NCI-H146 treated with DMSO at 0.1 percent for 48 hours (cell line): ENCODE data around the gene PRRC2B.
"Not testable (repeated sequence)": the region's sequence is repeated elsewhere in the genome, so short reads cannot be mapped to it uniquely, and the experiment has no call there.

Experiments used
- DNase-seq: peaks from one replicate; lab custom pipeline; 2025; ENCODE audit not compliant: unreplicated experiment; lab: John Stamatoyannopoulos, UW

PRRC2B gene

DNA sequence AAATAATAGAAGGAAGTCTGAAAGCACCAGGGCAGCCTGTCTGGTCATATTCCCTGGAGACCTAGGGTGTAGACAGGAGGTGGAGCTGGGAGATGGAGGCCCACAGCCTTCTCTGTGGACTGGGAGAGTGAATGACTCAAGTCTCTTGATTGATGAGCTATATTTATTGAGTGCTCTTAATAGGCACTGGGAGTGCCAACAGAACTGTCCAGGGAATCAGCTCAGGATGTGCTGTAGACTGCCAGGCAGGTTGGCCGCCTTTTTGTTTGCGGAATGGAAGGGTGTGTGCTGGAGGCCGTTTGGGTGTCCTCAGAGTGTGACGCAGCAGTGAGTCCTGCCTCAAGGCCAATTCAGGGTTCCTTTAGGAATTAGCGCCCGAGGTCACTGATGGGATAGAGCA is 75.5 kb downstream of the PRRC2B start:
- no peak for DNase-seq

DNA sequence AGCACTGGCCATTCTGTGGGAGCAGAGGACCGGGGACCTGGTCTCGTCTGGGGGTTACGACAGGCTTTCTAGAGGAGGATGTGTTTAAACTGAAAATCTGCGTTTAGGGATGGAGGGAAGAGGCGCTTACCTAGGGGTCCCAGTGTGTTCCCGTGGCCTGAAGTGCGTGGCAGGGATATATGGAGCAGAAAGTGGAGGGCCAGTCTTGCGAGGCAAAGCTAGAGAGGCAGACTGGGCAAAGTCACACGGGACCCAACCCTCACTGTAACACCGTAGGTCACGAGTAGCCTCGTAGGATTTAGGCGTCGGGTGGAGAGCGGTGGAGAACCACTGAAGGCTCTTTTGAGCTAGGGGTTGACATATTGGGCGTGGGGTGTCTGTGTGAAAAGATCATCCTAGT is 76.1 kb downstream of the PRRC2B start:
- no peak for DNase-seq

DNA sequence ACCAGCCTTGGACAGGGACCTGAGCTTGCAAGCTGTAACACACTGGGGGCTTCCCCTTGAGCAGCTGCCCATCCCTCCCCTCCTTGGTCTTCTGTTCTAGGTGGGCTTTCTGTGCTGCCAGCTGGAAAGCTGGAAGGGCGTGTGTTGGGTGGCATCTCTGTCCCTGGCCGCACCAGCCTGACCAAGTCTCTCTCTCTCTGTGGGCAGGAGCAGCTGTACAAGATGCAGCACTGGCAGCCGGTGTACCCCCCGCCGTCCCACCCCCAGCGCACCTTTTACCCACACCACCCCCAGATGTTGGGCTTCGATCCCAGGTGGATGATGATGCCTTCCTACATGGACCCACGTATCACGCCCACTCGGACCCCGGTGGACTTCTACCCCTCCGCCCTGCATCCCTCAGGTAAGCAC is 76.7 kb downstream of the PRRC2B start:
- no peak for DNase-seq

DNA sequence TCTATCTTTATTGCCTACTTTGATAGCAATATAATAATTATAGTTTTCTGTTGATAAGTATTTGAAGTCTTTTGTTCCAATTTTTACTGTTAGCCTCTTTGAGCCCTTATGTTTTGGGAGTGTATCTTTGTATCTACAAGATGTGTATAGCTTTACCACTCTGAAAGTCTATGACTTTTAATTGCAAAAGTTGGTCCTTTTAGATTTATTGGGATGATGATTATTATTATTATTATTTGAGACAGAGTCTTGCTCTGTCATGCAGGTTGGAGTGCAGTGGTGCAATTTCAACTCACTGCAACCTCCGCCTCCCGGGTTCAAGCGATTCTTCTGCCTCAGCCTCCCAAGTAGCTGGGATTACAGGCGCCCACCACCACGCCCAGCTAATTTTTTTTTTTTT is 78.2 kb downstream of the PRRC2B start:
- not testable (repeated sequence) for DNase-seq

DNA sequence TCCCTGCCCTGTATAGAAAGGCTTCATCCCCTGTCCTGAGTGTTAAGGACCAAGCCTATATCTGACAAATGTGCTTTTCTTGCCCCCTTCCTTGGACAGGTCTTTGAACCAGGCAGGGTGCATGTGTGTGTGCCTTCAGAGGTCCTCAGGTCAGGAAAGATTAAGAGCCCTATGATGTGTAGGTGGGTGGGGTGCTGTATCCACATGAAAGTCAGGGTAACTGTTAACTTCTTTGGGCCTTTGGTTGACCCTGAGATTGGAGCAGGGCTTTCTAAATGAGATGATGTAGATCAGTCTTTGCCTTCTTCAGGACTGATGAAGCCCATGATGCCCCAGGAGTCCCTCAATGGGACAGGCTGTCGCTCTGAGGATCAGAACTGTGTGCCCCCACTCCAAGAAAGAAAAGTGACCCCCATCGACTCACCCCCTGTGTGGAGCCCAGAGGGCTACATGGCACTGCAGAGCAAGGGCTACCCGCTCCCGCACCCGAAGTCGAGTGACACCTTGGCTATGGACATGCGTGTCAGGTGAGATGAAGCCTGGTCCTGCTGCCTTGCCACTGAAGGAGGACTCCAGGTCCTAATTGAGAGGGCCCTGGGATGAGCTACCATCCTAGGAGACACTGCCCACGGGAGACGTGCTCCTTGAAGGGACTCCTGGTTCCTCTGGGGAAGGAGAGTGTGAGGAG is 79.5 kb downstream of the PRRC2B start:
- DNase-seq, result no peak

DNA sequence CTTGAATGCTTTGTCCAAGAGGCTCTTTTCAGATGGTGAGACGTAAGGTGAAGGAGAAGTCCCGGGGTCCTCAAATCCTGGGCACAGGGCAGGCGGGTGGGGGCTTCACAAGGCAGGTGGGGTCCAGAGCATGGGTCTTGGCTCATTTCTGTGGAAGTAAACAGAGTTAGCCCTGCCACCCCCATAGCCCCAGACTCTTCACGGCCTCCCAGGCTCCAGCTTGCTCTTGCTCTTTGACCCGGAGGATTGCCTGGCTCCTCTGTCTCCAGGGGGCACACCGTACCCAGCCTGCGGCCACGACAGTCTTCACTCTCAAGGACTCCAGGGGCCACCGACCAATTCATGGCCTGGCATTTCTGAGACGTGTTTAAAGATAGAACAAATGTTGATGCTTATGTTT is 80.0 kb downstream of the PRRC2B start:
- DNase-seq, result no peak

DNA sequence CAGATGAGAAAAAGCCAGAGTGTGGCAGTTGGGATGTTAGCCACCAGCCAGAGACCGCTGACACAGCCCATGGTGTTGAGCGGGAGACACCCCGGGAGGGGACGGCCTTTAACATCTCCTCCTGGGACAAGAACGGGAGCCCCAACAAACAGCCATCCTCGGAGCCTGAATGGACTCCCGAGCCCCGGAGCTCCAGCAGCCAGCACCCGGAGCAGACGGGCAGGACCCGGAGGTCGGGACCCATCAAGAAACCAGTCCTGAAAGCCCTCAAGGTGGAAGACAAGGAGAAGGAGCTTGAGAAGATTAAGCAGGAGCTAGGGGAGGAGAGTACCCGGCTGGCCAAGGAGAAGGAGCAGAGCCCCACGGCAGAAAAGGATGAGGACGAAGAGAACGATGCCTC is 80.8 kb downstream of the PRRC2B start:
- DNase-seq, result no peak

DNA sequence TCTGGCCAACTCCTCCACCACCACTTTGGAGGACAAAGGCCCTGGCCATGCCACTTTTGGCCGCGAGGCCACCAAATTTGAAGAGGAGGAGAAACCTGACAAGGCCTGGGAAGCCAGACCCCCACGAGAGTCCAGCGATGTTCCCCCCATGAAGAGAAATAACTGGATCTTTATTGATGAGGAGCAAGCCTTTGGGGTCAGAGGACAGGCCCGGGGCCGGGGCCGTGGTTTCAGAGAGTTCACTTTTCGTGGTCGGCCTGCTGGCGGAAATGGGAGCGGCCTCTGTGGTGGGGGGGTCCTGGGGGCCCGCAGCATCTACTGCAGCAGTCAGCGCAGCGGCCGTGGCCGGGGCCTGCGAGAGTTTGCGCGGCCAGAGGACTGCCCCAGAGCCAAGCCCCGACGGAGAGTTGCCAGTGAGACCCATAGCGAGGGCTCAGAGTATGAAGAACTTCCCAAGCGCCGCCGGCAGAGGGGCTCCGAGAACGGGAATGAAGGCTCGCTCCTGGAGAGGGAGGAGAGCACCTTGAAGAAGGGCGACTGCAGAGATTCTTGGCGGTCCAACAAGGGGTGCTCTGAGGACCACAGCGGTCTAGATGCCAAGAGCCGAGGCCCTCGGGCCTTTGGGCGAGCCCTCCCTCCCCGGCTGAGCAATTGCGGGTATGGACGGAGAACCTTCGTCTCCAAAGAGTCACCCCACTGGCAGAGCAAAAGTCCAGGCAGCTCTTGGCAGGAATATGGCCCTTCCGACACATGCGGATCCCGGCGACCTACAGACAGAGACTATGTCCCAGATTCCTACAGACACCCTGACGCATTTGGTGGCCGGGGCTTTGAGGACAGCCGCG is 81.4 kb downstream of the PRRC2B start:
- DNase-seq, result no peak

DNA sequence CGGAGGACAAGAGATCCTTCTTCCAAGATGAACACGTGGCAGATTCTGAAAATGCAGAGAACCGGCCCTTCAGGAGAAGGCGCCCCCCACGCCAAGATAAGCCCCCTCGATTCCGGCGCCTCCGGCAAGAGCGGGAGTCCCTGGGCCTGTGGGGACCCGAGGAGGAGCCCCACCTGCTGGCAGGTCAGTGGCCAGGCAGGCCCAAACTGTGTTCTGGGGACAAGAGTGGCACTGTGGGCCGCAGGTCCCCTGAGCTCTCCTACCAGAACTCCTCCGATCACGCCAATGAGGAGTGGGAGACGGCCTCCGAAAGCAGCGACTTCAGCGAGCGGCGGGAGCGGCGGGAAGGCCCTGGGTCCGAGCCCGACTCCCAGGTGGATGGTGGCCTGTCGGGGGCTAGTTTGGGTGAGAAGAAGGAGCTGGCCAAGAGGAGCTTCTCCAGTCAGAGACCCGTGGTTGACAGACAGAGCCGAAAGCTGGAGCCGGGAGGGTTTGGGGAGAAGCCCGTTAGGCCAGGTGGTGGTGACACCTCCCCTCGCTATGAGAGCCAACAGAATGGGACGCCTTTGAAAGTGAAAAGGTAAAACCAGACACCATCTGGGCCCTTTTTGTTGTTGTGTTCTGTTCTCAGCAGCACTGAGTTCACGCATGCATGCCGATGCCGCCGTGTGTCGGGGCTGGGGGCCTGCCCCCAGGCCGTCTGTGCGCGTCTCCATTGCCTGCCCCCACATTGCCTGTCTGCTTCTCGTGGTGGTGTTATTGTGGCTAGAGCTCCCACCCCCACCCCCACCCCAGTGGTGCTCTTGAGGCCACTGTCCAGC is 82.3 kb downstream of the PRRC2B start:
- DNase-seq, result no peak

DNA sequence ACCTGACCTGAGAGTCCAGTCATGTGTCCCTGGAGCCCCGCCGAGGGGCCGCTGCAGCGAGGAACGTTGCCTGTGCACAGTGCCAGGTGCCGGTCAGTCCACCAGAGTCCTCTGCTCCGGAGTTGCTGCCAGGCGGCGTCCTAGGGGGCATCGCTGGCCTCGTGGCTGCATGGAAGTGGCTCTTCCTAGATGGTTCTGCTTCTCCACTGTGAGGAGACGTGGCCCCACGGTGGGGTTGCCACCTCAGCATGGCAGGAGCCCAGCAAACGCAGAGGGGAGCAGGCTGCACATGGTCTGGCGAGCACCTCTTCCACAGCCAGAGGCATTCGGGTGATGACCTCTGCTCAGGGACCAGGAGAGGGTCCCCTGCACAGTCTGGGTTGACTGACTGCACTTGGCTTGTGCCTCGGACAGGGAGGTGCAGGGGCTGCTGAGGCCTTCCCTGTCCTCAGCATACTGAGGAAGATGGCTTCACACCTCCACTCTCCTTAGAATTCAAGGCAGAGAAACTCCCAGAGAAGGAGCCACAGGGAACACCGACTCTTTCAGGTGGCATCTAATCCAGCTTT is 83.0 kb downstream of the PRRC2B start:
- DNase-seq, result no peak

DNA sequence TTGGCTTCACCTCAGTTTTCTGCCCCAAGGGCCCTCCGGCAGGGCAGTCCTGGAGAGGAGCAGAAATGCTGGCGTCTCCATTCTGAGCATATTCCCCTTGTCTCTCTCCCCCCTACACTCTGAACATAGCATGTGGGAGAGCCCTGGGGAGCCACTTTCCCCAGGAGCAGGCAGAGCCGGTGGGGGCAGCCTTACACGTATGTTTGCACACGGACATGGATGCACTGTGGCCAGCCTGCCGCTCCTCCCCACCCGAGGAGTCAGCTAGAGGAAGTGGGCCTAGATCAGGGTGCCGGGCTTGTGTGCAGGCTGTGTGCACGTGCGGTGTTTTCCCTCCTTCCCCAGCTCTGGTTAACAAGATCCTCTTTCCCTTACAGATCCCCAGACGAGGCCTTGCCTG is 83.5 kb downstream of the PRRC2B start:
- no peak for DNase-seq

DNA sequence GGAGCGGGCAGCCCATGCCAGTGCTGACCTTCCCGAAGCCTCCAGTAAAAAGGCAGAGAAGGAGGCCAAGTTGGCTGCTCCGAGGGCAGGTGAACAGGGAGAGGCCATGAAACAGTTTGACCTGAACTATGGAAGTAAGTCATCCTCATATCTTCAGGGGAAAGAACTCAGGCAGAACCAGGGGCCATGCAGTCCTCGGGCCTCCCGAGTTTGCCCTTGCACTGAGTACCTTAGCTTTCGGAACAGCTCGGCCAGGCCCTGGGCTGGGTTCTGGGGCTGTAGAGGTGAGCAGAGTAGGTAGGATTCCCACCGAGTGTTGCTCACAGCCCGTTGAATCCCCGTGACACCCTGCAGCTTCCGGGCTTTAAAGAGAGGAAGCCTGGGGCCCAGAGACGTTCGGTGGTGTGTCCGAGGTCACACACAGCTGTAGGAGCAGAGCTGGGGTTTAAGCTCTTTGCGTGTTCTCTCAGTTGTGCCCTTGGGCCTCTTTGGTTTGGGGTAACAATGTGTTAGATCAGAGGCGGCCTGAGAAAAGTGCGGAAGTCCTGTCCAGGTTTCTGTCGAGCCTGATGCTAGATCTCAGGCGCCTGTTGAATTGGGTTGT is 84.0 kb downstream of the PRRC2B start:
- DNase-seq, result no peak

DNA sequence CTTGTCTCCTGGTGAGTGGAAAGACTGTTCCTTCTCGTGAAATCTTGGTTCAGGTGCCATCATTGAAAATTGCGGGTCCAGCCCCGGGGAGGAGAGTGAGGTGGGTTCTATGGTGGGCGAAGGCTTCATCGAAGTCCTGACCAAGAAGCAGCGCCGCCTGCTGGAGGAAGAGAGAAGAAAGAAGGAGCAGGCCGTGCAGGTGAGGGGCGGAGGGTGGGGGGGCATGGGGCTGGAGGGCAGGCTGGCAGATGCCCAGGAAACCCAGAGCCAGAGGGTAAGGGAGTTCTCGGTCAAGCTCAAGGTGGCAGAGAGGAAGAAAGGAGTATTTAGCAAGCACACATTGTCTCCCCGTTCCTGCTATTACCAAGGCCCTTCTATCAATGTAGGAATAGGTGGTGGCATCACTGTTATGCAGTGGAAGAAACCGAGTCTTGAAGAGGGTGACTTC is 84.6 kb downstream of the PRRC2B start:
- no peak for DNase-seq

DNA sequence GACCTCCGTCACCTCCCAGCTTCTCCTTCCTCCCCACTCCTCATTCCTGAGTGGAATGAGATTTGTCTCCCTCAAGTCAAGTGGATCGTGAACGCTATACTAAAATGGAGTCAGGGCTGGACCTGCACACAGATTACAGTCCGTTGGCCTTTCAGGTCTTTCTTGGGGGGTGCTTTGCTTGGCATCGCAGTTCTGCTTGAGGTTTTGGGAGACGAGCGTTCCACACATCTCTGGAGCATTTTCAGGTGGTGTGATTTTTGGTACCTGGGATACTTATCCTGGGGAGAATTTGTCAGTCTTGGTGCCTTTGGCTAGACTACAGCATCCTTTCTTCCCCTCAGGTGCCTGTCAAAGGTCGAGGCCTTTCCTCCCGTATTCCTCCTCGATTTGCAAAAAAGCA is 85.0 kb downstream of the PRRC2B start:
- no peak for DNase-seq

DNA sequence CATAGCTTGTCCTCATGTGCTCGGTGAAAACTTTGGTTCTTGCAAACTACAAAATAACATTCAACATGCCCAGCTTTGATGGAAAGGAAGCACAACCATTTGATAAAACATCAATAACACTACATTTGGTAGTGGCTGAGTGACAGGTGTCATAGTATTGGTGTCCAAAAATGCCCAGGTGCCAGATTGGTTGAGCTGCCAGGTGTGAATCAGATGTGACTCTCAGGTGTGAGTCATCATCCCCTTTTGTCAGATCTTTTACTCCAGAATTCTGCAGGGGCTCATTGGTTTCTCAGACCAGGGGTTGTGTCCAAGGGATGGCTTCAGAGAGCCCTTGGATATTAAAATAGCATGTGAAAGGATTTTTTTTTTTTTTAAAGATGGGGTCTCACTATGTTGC is 86.4 kb downstream of the PRRC2B start:
- DNase-seq, result no peak

DNA sequence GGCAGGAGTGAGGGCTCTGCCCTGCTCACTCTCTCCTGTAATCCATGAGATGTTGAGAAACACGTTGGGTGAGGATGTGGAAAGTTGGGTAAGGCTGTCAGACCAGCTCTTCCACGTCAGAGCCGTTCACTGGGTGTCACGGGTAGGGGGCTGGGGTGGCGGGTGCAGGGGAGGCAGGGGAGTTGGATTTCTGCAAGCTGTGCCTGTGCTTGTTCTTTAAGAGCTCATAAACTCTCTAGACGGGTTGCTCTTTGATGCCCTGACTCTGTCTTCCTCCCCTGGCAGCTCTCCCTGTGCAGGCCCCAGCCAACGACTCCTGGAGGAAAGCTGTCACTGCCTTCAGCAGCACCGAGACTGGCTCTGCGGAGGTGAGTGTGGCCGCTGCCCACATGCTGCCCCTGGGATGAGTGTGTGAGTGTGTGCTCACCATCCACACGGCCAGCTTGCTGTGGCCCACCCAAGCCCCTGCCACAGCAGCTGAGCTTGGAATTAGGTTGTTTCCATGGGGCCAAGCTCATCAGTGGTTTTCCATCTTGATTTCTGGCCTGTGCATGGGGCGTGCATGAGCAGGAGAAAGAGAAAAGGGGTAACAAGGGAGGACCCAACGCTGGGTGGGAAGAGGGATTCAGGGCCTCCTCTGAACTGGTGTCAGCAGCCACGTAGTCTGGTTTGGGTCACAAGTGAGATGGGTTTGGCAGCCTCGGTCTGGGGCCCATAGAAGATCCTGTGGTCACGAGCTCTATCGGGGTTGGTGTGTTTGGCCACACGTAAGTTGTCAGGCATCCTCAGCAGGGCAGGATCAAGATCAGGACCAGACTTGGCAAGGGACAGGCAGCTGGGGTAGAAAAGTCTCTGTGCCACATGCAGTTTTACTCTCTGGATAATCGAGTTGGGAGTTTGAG is 87.8 kb downstream of the PRRC2B start:
- DNase-seq, result no peak

DNA sequence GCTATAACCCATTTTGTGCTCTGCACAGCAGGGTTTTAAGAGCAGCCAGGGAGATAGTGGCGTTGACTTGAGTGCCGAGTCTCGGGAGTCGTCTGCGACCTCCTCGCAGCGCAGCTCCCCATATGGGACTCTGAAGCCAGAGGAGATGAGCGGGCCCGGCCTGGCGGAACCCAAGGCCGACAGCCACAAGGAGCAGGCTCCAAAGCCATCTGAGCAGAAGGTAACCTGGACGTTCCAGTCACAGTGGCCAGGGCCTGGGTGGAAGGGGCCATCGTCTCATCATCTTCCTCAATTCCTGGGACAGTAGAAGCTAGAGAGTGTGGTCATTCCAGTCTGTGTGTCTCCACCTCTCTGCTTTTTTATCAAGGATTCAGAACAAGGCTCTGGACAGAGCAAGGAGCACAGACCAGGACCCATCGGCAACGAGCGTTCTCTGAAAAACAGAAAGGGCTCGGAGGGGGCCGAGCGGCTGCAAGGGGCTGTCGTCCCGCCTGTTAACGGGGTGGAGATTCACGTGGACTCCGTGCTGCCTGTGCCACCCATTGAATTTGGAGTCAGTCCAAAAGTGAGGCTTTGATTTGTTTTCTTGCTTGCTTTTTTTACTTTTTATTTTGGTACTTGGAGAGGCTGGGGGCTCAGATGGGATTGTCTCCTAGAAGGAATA is 88.6 kb downstream of the PRRC2B start:
- no peak for DNase-seq

DNA sequence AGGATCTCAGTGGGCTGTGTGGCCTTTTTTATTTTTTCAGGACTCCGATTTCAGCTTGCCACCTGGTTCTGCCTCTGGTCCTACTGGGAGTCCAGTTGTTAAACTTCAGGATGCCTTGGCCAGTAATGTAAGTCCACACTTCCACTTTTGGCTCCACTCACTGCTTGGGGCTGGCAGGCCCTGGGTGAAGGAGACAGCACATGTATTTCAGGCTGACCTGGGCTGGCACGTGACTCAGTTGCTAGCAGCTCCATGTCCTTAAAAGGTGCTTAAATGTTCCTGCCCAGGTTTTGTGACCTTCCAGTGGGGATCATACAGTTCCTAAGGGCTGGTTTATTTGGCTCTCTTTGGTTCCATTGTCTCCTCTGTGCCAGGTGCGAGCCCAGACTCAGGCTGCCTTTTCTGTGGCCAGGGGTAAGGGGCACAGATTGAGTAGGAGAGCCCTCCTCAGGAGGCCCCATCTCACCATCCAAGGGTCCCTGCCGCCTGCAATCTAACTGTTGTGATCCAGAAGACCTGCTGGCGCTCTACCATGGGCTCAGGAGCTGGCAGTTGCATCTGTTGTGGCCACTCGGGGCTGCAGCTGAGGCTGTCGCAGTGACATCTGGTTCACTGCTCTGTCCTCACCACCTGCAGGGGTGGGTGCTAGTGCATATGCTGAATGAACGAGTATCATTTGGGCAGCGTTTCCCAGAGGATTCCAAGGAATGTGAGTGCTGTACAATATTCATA is 89.6 kb downstream of the PRRC2B start:
- no peak for DNase-seq

DNA sequence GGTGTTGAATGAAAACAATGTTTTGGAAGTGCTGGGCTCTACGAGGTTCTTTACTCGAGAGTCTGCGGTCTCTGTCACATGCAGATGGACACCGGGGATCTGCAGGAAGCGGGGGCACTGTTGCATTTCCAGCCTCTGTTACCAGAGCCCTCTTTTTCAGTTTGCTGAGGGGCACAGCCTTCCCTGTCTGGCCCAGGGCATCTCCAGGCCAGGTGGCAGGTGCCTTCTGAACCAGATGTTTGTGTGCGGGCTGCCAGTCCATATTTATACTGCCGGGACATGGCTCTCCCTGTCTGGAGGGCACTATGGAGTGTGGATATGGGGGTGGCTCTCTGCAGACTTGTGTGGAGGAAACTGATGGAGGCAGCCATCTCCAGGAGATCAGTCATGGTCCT is 90.2 kb downstream of the PRRC2B start:
- DNase-seq, result no peak
